NCI-H446 (cell line): ENCODE results near the gene PPM1H.

Source experiments
- DNase-seq, 2 experiments: peaks; one replicate each; lab custom pipeline; 2025; lab: John Stamatoyannopoulos, UW

The PPM1H gene

GRCh38 chr12:62604373-62604772 is 330.6 kb downstream of the PPM1H start:
- DNase-seq = no peak

- DNase-seq = no peak
These were observed 331.2 kb downstream of the PPM1H start for GRCh38 chr12:62603811-62604098.

GRCh38 chr12:62603061-62603810 is 331.7 kb downstream of the PPM1H start:
- peak; percentile 67 to 89 for DNase-seq

- DNase-seq = peak; percentile 94 to 95
These were observed 332.5 kb downstream of the PPM1H start for GRCh38 chr12:62602255-62603060.

GRCh38 chr12:62601765-62602164 is 333.2 kb downstream of the PPM1H start:
- DNase-seq = peak; percentile 18 to 29

GRCh38 chr12:62599854-62600437 is 335.0 kb downstream of the PPM1H start:
- no peak for DNase-seq

- no peak for DNase-seq
These were observed 336.1 kb downstream of the PPM1H start for GRCh38 chr12:62598846-62599245.

- DNase-seq = no peak
These were observed 337.7 kb downstream of the PPM1H start for GRCh38 chr12:62597253-62597652.
